Astrocyte (in vitro differentiated cells and primary cell): ENCODE results near the gene CXorf65. TPM values are rescaled to one million over a fixed set of nuclear protein-coding genes. Genes with fewer than 3 reads are reported as not detected.

Experiments
- DNase-seq: peaks from one replicate; pipeline ENCODE4 v3.0.0-alpha.2; 2010; ENCODE audit warnings: low read depth
- FAIRE-seq: peaks from 2 replicates; lab custom pipeline; 2011; peaks lifted over from hg19 to GRCh38; lab: Jason Lieb, UNC
- H2AFZ ChIP-seq: 2 replicates; pipeline ENCODE4 v1.6.0; 2012; ENCODE audit warnings: low read depth, low read length, inconsistent platforms
- H3K27ac ChIP-seq: 2 replicates; pipeline ENCODE4 v1.5.1; 2011; ENCODE audit warnings: low read depth, low read length, inconsistent platforms
- H3K27me3 ChIP-seq: 2 replicates; pipeline ENCODE4 v1.6.0; 2011; ENCODE audit warnings: low read length, inconsistent platforms; ENCODE audit not compliant: insufficient read depth
- H3K36me3 ChIP-seq: 2 replicates; pipeline ENCODE4 v1.5.1; 2011; ENCODE audit warnings: low read length, inconsistent platforms; ENCODE audit not compliant: insufficient read depth
- H3K4me1 ChIP-seq: 2 replicates; pipeline ENCODE4 v1.5.1; 2011; ENCODE audit warnings: low read length, inconsistent platforms; ENCODE audit not compliant: insufficient read depth
- H3K4me2 ChIP-seq: 2 replicates; pipeline ENCODE4 v1.6.0; 2012; ENCODE audit warnings: low read length, inconsistent platforms
- H3K4me3 ChIP-seq: 2 replicates; pipeline ENCODE4 v1.5.1; 2011; ENCODE audit warnings: low read depth, mild to moderate bottlenecking, low read length, inconsistent platforms; ENCODE audit not compliant: insufficient read depth
- H3K79me2 ChIP-seq: 2 replicates; pipeline ENCODE4 v1.6.0; 2012; ENCODE audit warnings: mild to moderate bottlenecking, low read length, inconsistent platforms; ENCODE audit not compliant: insufficient read depth
- H3K9ac ChIP-seq: 2 replicates; pipeline ENCODE4 v1.6.0; 2012; ENCODE audit warnings: mild to moderate bottlenecking, low read length, inconsistent platforms
- H3K9me3 ChIP-seq: 2 replicates; pipeline ENCODE4 v1.5.1; 2012; ENCODE audit warnings: low read depth, mild to moderate bottlenecking, low read length, inconsistent platforms; ENCODE audit not compliant: insufficient read depth
- H4K20me1 ChIP-seq: 2 replicates; pipeline ENCODE4 v1.6.0; 2012; ENCODE audit warnings: low read length, inconsistent platforms; ENCODE audit not compliant: insufficient read depth
- H3K27ac Mint-ChIP-seq: one replicate; pipeline ENCODE4 v1.8.0; 2021; ENCODE audit warnings: mild to moderate bottlenecking, mixed read lengths; ENCODE audit not compliant: unreplicated experiment
- H3K27me3 Mint-ChIP-seq: one replicate; pipeline ENCODE4 v1.8.0; 2021; ENCODE audit warnings: low read depth, mixed read lengths; ENCODE audit not compliant: unreplicated experiment
- H3K36me3 Mint-ChIP-seq: one replicate; pipeline ENCODE4 v1.8.0; 2021; ENCODE audit warnings: low read depth, mixed read lengths; ENCODE audit not compliant: unreplicated experiment
- H3K4me1 Mint-ChIP-seq: one replicate; pipeline ENCODE4 v1.8.0; 2021; ENCODE audit warnings: low read depth, mixed read lengths; ENCODE audit not compliant: unreplicated experiment
- H3K4me3 Mint-ChIP-seq: one replicate; pipeline ENCODE4 v1.8.0; 2021; ENCODE audit warnings: mild to moderate bottlenecking, moderate library complexity, mixed read lengths; ENCODE audit not compliant: unreplicated experiment
- H3K9me3 Mint-ChIP-seq: one replicate; pipeline ENCODE4 v1.8.0; 2021; ENCODE audit warnings: mild to moderate bottlenecking, mixed read lengths; ENCODE audit not compliant: unreplicated experiment
- EZH2 ChIP-seq: IDR thresholded peaks from 2 replicates; pipeline ENCODE4 v1.6.1; 2012; ENCODE audit warnings: mild to moderate bottlenecking, low read length, inconsistent platforms; ENCODE audit not compliant: insufficient read depth
- total RNA-seq: library from RNA; stranded (reverse); gene quantifications from 2 replicates; pipeline ENCODE4 v1.2.1, GENCODE V29; 2021
- TF ChIP-seq, protein P1 (sequence below): IDR thresholded peaks from 2 replicates; pipeline ENCODE4 v1.5.1; 2011; ENCODE audit warnings: low read depth, mild to moderate bottlenecking, inconsistent platforms, low read length, moderate library complexity; ENCODE audit not compliant: insufficient read depth

CXorf65 gene
- total RNA-seq, 1 donor from 2014 or later = not detected

DNA sequence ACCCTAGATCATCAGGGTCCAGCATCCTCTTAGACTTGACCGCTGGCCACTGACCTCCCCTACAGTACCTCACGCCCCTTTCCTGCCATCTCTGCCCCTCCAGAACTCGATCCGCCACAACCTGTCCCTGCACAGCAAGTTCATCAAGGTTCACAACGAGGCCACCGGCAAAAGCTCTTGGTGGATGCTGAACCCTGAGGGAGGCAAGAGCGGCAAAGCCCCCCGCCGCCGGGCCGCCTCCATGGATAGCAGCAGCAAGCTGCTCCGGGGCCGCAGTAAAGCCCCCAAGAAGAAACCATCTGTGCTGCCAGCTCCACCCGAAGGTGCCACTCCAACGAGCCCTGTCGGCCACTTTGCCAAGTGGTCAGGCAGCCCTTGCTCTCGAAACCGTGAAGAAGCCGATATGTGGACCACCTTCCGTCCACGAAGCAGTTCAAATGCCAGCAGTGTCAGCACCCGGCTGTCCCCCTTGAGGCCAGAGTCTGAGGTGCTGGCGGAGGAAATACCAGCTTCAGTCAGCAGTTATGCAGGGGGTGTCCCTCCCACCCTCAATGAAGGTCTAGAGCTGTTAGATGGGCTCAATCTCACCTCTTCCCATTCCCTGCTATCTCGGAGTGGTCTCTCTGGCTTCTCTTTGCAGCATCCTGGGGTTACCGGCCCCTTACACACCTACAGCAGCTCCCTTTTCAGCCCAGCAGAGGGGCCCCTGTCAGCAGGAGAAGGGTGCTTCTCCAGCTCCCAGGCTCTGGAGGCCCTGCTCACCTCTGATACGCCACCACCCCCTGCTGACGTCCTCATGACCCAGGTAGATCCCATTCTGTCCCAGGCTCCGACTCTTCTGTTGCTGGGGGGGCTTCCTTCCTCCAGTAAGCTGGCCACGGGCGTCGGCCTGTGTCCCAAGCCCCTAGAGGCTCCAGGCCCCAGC, 5.7 kb downstream of the CXorf65 start:
- Histone ChIP-seq H3K4me3 (no peak overlapping the region), H3K36me3 (no peaks in the 10 kb centered on the region), H3K27me3 (no peaks in the 10 kb centered on the region), H4K20me1 (no peaks in the 10 kb centered on the region), H3K27ac (no peak overlapping the region), H3K79me2 (no peaks in the 10 kb centered on the region), H3K4me1 (no peaks in the 10 kb centered on the region), H3K9ac (no peak overlapping the region), H2AFZ (no peak overlapping the region), H3K4me2 (no peak overlapping the region), H3K9me3 (no peaks in the 10 kb centered on the region)
- FAIRE-seq (no peak), DNase-seq (no peak)
- no peaks in the 10 kb centered on the region for H3K9me3 Mint-ChIP-seq
- peaks cover 23% of the 10 kb centered on the region for H3K4me1 Mint-ChIP-seq
- no peak for TF ChIP-seq EZH2
- TF ChIP-seq, protein P1, sequence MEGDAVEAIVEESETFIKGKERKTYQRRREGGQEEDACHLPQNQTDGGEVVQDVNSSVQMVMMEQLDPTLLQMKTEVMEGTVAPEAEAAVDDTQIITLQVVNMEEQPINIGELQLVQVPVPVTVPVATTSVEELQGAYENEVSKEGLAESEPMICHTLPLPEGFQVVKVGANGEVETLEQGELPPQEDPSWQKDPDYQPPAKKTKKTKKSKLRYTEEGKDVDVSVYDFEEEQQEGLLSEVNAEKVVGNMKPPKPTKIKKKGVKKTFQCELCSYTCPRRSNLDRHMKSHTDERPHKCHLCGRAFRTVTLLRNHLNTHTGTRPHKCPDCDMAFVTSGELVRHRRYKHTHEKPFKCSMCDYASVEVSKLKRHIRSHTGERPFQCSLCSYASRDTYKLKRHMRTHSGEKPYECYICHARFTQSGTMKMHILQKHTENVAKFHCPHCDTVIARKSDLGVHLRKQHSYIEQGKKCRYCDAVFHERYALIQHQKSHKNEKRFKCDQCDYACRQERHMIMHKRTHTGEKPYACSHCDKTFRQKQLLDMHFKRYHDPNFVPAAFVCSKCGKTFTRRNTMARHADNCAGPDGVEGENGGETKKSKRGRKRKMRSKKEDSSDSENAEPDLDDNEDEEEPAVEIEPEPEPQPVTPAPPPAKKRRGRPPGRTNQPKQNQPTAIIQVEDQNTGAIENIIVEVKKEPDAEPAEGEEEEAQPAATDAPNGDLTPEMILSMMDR = no peak
- peaks cover 3% of the 10 kb centered on the region for H3K27me3 Mint-ChIP-seq
- no peak overlapping the region for H3K4me3 Mint-ChIP-seq
- no peak overlapping the region for H3K27ac Mint-ChIP-seq
- no peaks in the 10 kb centered on the region for H3K36me3 Mint-ChIP-seq

DNA sequence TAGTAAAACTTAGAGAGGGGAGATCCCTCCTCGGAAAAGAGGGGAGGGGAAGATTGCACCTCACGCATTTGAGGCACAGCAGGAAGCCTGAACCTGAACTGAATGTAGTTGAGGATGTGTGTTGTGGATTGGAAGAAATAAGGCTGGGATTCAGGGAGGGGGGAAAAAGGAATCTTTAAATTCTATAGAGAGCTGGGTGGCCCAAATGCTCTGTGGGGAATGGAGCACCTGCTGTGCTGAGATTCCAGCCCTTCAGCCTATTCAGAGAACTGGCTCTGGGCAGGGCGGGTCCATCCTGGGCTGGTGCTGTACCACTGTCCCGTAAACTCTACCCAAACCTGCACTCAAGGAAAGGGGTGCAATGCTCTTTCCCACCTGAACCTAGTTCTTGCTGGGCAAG, 6.8 kb downstream of the CXorf65 start:
- no peak overlapping the region for H3K27ac ChIP-seq
- TF ChIP-seq, protein P1 = no peak
- TF ChIP-seq EZH2 = no peak
- no peaks in the 10 kb centered on the region for H3K79me2 ChIP-seq
- no peaks in the 10 kb centered on the region for H4K20me1 ChIP-seq
- no peak overlapping the region for H3K4me2 ChIP-seq
- Mint-ChIP-seq H3K4me3 (no peak overlapping the region), H3K36me3 (no peaks in the 10 kb centered on the region), H3K9me3 (no peaks in the 10 kb centered on the region), H3K27me3 (peaks cover 3% of the 10 kb centered on the region), H3K27ac (no peak overlapping the region), H3K4me1 (peaks cover 26% of the 10 kb centered on the region)
- no peak overlapping the region for H3K4me3 ChIP-seq
- no peak for FAIRE-seq
- no peaks in the 10 kb centered on the region for H3K9me3 ChIP-seq
- H3K4me1 ChIP-seq = peaks cover 3% of the 10 kb centered on the region
- no peak overlapping the region for H3K9ac ChIP-seq
- H3K27me3 ChIP-seq = no peaks in the 10 kb centered on the region
- no peak overlapping the region for H2AFZ ChIP-seq
- H3K36me3 ChIP-seq = no peaks in the 10 kb centered on the region
- DNase-seq = no peak
